ENCODE data around the gene IRX3.

IRX3 gene

DNA sequence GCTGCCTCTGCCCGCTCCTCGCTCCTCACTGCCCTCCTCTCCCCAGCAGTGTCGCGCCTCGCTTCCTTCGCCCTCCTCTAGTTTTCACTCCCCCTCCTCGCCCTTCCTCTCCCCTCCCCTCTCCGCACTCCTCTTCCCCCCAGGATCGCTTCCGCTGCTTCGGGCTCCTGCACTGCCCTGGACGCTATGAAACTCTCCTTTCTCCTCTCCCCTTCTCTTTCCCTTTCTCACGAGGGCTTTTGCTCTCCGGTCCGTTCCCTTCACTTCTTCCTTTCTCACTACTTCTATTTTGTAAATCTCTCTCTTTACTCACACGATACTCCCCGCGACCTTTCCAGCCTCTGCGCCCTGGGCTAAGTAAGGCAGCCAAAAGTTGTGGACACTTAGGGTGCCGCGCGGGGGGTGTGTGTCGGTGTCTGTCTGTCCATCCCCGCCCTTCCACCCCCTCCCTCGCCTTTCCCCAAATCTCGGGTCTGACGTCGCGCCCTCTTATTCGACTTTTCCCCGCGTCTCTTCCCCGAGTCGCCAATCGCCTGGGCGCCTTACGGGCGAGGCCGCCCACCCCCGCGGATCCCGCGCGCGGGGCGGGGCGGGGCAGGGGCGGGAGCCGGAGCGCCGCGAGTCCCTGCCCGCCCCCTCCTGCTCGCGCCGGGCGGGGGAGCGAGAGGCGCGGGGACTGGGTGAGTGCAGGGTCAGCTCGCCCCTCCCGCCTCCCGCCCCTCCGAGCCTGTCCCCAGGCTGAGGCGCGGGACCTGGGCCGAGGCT, at the start of gene IRX3:
Gene IRX3 (minus strand): TSS at position 422 of the 765 bp plus-strand sequence. CDS start 737 bp downstream, outside the sequence.
- peak; percentile 69 to 76 for DNase-seq

DNA sequence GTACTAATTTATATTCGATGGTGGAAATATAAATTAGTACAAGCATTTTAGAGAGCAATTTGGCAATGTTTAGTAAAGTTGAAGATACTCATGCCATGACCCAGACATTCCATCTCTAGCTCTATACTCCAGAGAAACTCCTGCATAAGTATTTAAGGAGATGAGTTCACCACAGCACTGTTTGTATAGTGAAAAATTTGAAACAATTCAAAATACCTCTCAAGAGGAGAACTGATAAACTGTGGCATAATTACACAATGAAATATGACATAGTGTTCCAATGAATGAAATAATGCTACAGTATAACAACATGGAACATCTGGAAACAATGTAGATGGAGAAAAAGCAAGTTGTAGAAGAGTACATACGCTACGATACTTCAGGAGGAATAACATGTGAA, 48.6 kb upstream of the IRX3 start:
- no peak for DNase-seq

DNA sequence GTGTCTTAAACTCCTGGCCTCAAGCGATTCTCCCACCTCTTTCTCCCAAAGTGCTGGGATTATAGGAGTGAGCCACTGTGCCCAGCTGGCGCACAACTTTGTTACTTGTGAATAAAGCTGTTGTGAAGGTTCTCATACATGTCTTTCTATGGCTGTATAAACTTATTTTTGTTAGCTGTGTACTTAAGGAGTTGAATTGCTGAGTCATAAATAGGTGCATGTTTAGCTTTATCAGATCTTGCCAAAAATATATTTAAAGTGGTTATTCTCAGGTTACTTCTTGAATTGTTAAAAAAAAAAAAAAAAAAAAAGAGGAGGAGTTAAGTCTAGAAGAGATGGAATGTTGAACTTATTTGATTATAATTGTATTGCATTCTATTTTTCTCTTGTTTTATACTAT, 47.6 kb upstream of the IRX3 start:
- DNase-seq, result no peak

DNA sequence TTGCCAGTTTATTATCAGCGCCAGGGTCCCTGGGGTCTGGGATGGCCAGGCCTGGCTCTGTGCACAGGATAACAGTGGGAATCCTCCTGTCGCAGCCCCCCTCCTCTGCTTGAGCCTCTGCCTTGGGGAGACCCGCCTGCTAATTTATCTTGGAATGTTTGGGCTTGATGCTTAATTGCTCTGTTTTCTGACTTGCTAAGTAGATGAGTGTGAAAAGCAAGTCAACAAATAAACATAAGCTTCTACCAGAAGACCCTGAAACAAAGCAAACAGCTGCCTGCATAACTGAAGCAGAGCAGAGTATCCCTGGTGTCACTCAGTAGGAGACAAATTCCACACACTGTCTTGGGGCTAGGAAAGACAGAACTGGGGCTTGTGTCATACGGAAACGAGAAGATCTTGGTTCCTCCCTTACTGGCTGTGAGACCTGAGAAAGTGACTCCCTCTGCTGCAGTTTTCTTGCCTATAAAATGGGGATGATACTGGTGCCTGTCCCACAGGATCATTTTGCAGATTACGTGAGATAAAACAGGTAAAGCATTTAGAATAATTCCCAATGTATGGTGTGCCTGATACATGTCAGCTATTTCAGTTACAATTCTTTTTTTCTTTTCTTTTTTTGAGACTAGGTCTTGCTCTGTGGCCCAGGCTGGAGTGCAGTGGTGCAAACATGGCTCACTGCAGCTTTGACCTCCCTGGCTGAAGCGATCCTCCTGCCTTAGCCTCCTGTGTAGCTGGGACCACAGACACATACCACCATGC, 44.8 kb upstream of the IRX3 start:
- DNase-seq, result no peak

DNA sequence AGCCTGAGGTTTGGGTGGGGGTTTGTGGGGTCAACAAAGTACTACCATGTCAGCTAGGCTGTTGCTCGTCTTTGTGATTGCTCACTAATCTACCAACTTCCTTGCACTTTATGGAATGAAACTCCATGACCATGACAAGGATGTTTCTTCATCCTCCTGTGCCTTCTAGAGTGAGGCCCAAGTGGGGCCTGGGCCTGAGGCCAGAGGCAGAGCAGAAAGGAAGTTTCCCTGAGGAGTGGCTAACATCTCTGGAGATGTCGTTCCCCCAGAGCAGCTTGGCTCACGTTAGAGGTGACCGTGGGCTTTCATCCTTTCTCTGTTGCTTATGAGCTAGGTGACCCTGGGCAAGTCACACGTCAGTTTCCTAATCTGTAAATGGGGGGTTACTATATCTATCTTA, 41.0 kb upstream of the IRX3 start:
- no peak for DNase-seq

DNA sequence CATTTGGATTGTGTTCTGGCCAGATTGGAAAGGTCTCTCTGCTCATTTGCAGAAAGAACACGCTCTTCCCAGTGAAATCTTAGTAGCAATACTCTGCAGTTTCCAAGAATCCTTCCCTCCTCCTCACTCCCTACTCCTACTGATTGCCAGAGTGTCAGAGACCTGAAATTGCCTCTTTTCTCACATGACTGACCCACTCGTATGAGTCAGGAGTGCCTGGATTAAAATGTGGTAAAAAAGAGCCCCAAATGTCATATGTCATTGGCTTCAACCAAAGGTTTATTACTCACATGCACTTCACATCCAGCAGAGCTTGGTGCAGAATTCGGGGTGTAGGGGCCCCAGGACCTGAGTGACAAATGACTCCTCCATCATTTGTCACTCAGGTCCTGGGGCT, 39.7 kb upstream of the IRX3 start:
- DNase-seq, result no peak

DNA sequence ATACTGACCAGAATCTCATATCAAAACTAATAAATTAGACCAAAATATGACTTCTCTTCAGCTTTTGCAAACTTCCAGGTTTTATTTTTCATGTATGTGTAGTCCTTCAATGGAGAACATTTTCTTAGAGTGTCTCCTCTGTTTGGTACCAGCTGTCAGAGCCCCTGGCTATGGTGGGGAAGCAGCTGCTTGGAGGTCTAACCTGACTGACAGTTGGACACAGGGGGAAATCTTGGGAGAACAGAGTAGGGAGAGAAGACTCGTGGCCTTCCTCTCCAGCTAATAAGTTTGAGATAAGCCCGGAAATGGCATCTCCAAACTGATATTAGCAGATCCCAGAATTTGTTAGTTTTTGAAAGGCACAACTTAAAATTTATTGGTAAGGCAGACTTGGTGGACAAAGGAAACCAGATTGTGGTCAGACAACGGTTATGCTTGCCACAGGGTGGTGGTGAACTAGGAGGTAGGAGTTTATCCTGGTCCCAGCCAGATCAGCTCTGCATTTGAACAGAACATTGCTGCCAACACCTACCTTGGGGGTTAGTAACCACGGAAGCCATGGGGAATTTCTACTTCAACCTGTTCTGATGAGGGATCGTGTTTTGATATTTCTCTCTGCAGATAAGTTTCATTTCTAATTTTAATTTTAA, 39.2 kb upstream of the IRX3 start:
- DNase-seq, result no peak

DNA sequence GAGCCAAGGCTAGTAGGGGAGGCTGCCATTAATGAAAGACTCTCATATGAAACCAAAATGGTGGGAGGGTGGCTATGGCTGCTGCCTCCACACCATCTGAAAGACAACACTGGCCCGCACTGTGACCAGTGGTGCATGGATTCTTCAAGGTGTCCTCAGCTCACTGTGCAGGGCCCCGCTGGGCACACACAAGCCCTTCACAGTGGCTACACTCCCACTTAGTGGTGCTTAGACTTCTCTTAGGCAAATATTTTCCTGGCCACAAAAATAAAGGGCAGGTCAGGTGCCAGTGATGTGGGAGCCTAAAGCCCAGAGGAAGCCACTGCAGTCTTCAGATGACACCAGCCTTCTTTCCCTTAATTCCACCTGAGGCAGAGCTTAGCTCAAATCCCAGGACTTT, 38.1 kb upstream of the IRX3 start:
- no peak for DNase-seq

DNA sequence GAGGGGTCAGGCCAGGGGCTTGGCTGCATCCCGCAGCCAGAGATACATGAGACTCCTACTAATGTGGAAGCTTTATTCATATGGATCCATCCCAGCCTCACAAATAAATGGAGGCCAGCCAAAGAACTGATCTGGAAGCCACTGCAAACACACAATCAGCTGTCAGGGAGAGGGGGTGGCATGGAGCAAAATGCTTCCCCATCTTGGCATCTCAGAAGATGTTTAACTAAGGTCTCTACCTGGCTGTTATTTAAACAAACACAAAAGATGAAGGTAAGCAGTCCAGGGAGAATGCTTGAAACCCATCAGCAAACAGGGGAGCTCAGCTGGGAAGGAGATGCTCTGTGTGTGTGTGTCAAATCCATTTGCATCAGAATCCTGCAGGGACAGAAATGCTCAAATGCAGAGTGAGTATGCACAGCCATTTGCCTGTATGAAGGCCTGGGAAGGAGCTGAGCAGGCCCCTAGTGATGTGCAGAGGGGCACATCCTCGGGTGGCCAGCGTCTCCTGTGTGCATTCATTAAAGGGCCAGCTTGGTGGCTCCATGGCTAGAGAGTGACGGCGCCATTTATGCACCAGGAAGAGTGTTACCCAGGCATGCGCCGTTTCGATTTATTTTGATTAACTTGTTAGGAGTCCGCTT, 34.2 kb upstream of the IRX3 start:
- DNase-seq, result no peak

DNA sequence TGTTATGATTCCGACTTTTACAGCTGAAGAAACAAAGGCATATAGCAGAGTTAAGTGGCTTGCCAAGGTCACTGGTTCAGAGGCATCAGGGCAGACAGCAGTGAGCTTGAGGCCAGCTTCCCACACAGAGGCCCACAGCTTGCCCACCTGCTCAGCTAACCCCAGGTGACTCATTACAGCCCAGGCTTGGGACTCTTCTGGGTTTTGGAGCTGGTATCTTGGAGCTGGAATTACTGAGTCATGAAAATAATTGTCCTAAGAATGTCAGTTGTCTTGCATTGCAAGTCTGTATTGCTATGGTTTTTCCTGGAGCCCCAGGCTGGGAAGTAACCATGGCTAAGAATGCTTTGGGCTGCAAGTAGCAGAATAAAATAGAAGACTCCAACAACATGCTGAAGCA, 32.4 kb upstream of the IRX3 start:
- no peak for DNase-seq

DNA sequence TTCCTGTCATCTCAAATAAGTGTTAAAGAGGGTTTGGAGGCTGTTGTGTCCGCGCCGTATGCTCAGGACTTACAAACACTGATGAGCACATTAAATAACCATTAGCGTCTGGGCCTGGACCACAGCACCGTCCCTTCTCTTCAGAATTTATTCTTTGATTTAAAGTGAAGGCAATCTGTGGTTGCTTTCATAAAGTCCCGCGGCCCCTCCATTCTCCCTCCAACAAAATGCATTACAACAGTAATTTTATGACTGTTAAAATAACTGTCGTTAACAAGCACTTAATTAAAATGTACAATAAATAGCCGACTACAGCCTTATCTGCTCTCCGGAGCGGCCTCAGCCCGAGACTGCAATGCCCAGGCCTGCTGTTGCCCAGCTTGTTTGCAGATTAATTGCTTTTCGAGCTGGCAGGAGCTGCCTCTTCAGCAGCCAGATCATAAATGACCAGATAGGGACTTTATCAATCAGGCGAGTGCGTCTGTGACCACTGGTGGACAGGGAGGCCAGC, 30.6 kb upstream of the IRX3 start:
- no peak for DNase-seq

DNA sequence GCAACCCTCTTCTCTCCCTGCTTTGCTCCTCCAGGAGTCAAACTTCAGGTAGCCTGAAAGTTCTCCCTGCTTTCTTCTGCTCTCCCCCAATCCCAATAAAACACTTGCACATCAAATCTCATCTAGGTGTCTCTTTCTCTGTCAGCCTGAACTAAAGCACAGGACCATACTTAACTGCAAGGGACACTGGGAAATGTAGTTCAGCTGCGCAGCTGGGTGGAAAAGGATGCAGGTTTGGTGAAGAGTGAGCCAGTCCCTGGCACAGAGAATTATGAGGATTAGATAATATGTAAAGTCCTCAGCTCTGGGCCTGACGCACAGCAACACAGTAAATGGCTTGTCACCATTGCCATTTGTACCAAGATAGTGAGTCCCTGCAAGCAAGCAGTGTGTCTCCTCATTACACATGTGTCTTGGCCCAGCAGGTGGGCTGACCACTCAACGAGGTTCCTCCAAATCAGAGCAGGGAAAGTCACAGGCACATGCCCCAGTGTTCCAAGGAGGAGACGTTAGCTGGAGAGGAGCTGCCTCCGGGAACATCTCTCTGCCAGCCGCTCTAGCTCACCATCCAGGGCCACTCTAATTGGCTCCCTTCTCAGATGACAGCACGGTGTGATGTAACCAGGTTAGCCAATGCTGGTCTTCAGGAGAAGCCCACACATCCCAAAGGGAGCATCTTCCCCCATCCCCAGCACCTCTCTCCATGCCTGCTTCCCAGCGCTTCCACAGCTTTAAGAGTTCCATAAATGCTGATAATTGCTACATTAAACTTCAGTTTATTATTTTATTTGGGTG, 29.7 kb upstream of the IRX3 start:
- no peak for DNase-seq

DNA sequence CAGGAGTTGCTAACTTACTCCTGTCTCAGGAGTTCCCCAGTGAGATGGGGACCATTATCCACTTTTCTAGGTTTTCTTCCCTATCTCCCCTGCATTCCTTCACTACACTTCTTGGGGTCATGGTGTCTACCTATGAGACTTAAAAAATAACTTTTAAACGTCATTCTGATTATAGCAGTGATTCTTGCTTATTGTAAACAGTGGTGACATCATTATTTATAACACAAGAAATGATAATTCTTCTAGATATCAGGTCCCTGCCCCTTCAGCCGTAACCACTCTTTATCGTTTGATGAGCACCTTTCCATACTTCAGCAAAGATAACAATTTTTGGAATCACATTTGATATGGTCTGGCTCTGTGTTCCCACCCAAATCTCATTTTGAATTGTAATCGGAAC, 27.2 kb upstream of the IRX3 start:
- no peak for DNase-seq

DNA sequence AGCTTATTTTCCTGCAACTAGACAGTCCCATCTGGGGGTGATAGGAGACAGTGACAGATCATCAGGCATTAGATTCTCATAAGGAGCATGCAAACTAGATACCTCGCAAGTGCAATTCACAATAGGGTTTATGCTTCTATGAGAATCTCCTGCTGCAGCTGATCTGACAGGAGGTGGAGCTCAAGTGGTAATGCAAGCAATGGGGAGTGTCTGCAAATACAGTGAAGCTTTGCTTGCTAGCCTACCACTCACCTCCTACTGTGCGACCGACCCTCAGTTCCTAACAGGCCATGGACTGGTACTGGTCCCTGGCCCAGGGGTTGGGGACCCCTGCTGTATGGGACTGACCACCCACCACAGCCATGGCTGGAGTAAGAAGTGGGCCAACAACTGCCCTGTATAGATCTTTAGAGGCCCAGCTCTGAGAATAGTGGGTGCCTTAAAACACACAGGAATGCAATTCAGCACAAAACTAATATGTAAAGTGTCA, 26.0 kb upstream of the IRX3 start:
- no peak for DNase-seq

DNA sequence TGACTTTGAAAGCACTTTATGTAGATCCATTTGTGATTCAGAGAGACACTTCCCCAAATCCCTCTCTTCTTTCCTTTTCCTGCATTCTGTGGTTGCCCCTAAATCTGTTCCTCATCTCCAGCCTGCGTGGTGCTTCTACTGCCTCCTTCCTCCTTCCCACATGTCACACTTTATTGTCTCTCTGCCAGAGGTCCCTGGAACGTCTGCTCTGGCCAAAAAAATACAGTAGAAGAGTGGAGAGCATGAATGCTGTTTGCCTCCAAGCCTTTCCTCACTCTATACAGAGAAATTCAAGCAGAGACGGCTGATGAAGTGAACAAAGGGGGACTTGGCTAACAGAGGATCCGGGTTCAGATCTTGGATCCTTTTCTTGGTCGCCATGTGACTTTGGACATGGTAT, 22.8 kb upstream of the IRX3 start:
- no peak for DNase-seq

DNA sequence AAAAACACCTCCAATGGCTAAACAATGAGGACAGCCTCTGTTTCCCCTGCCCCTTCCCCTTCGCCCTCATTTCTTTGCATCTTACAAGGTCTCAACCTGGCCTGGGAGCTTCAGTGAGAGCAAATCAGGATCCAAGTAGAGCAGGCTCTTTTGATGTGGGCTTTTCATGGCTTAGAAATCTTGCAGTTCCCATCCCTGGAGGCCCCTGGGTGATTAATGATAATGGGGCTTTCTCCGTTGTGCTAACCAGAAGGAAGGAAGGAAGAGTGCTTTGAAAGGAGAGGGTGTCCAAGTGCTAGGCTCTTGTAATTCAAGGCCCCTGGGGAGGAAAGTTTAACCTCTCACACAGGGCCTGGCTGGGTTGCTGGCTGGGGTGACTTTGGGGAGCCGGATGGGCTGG, 18.5 kb upstream of the IRX3 start:
- DNase-seq, result no peak

DNA sequence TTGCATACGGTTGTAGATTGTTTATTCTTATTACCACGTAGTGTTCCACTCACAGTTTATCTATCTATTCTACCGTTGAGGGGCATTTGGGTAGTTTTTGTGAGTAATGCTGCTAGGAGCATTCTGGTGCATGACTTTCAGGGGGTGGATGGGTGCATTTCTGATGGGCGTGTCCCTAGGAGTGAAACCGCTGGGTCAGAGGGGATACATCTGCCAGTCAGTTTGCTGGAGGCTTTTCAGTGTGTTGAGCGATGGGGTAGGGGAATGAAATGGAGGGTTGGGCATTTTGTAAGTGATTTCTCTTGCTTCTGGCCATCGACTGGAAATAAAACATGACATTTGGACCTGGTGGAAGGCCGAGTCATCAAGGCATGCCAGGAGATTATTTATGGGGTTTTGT, 17.0 kb upstream of the IRX3 start:
- DNase-seq, result no peak

DNA sequence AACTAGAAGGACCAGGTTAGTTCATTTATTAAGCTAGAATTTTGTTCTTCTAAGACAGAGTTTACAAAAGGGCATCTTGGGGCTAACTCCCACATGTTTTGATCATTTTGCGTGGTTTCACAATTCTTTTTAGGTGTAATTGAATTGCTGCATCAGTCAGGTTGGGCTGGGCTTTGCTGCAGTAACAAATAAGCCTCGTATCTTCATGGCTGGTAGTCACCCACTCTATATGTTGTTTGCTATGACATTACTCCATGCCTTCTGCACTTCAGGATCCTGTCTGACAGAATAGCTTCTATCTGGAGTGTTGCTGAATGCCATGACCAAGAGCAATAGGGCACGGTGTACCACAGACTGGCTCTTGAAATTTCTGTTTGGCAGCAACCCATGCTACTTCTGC, 10.6 kb upstream of the IRX3 start:
- DNase-seq, result no peak

DNA sequence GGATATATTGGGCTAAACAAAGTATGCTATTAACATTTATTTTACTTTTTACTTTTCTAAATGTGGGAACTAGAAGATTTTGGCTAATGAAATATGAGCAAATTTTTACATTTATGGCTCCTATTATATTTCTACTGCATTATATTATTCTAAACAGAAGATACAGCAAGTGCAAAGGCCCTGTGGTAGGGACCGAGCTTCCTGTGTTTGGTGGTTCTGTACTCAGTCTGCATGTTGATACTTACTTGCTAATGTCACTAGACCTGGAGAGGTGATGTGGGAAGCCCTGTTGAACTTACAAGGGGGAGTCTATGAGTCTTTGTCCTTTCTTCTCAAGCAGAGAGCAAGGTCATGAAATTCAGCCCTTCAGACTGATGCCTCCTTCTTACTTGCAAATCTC, 10.0 kb upstream of the IRX3 start:
- DNase-seq, result no peak

DNA sequence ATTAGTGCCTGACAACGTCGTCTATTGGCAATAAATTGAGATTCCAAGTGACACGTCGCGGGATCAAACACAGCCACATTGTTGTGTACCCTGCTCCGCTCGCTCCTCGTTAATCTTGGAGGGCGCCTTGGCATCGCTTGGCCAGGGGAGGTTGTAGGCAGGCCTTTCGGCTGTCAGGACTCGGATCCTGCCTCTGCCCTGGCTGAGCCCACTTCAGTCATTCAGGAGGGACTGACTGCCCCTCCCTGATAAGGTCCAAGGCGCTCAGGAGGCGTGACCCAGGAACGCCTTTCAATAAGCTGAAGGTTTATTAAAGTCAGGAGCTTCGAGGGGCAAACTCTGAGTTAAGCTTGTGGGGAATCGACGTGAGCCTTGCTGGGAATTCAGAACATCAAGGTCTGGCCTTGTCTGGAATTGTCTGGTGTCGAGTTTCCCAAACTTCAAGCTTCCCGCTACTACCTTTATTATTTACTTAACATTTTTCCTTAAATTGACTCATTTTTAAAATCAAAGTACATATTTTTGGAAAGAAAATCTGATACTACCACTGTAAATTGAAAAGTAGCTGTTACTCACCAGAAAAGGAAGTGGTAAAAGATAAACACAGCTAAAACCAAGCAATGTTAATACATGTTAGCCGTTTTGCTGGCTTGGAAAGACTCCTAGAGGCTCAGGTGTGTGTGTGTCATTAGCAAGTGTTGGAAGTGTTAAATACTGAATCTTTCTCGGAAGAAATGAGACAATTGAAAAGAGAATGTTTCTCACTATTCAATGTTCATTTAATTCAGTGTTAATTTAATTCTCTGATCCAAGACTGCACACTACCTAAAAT, 5.3 kb upstream of the IRX3 start:
- DNase-seq, result no peak

Data from NCI-H1930 (cell line).